Smooth muscle cell (in vitro differentiated cells): ENCODE data around the gene OSBPL6. TPM values are rescaled to one million over a fixed set of nuclear protein-coding genes. Genes with fewer than 3 reads are reported as not detected.

Experiments used
- DNase-seq: peaks from one replicate; lab custom pipeline; 2025; ENCODE audit not compliant: unreplicated experiment; lab: John Stamatoyannopoulos, UW
- H2AFZ ChIP-seq: fragments of 200-600 bp; sonication (generic); 2 replicates; pipeline ENCODE4 v1.6.0; 2016; ENCODE audit warnings: antibody characterized with exemption, low read depth, mild to moderate bottlenecking
- H3F3A ChIP-seq: fragments of 200-600 bp; sonication (generic); 2 replicates; pipeline ENCODE4 v1.6.0; 2017; ENCODE audit warnings: antibody characterized with exemption, low read depth
- H3K27ac ChIP-seq: fragments of 200-600 bp; sonication (generic); 2 replicates; pipeline ENCODE4 v1.5.1; 2016; ENCODE audit warnings: low read depth, mild to moderate bottlenecking
- H3K27me3 ChIP-seq: fragments of 200-600 bp; sonication (generic); 2 replicates; pipeline ENCODE4 v1.6.1; 2016; ENCODE audit warnings: low read depth, mild to moderate bottlenecking
- H3K36me3 ChIP-seq: fragments of 200-600 bp; sonication (generic); 2 replicates; pipeline ENCODE4 v1.5.1; 2016; ENCODE audit warnings: low read depth
- H3K4me1 ChIP-seq: fragments of 200-600 bp; sonication (generic); 2 replicates; pipeline ENCODE4 v1.5.1; 2016; ENCODE audit warnings: low read depth
- H3K4me2 ChIP-seq: fragments of 200-600 bp; sonication (generic); 2 replicates; pipeline ENCODE4 v1.6.0; 2016; ENCODE audit warnings: mild to moderate bottlenecking
- H3K4me3 ChIP-seq: fragments of 200-600 bp; sonication (generic); 2 replicates; pipeline ENCODE4 v1.5.1; 2016; ENCODE audit warnings: mild to moderate bottlenecking
- H3K79me2 ChIP-seq: fragments of 200-600 bp; sonication (generic); 2 replicates; pipeline ENCODE4 v1.6.0; 2016; ENCODE audit warnings: low read depth, mild to moderate bottlenecking
- H3K9ac ChIP-seq: fragments of 200-600 bp; sonication (generic); 2 replicates; pipeline ENCODE4 v1.6.0; 2016; ENCODE audit warnings: low read depth
- H3K9me3 ChIP-seq: fragments of 200-600 bp; sonication (generic); replicated peaks from 2 replicates; pipeline ENCODE4 v1.5.1; 2016; ENCODE audit warnings: low read depth
- H4K20me1 ChIP-seq: fragments of 200-600 bp; sonication (generic); 2 replicates; pipeline ENCODE4 v1.6.0; 2016; ENCODE audit warnings: low read depth
- CTCF ChIP-seq: fragments of 200-600 bp; sonication (generic); IDR thresholded peaks from 2 replicates; pipeline ENCODE4 v1.5.1; 2017; ENCODE audit warnings: borderline replicate concordance, mild to moderate bottlenecking, antibody characterized with exemption; ENCODE audit not compliant: insufficient read depth, poor library complexity, severe bottlenecking
- WGBS: methylation state at CpG from one replicate; pipeline ENCODE4 v1.1.7; 2016; ENCODE audit warnings: low lambda C conversion rate; 5-methylcytosine and 5-hydroxymethylcytosine counted together
- polyA plus RNA-seq: library from polyadenylated mRNA; unstranded; fragments of >200 nt; fragmentation: Nextera tagmentation; extraction: Ambion mirVana; gene quantifications from 2 replicates; pipeline ENCODE4 v1.2.1, GENCODE V29; 2016
- total RNA-seq: library from RNA; depleted of rRNA; stranded (reverse); fragments of >200 nt; gene quantifications from 2 replicates; pipeline ENCODE4 v1.2.3, GENCODE V29; 2014

The OSBPL6 gene
- total and polyA plus RNA-seq, 2 experiments from 2014 or later: 7.4 to 7.6 TPM

GRCh38 chr2:178221556-178221955, 27.2 kb downstream of the OSBPL6 start:
- no peak overlapping the region for H3K9ac ChIP-seq
- H3K36me3 ChIP-seq: no peaks in the 10 kb centered on the region
- TF ChIP-seq CTCF: no peak
- H3K4me2 ChIP-seq: no peak overlapping the region
- H3K79me2 ChIP-seq: no peaks in the 10 kb centered on the region
- no peaks in the 10 kb centered on the region for H3K4me1 ChIP-seq
- H2AFZ ChIP-seq: no peak overlapping the region
- DNase-seq: no peak
- no peak overlapping the region for H3K4me3 ChIP-seq
- 97% methylated on average over 1 of the region's 1 CpG for WGBS
- H3K9me3 ChIP-seq: no peaks in the 10 kb centered on the region
- no peaks in the 10 kb centered on the region for H3K27me3 ChIP-seq
- no peaks in the 10 kb centered on the region for H3F3A ChIP-seq
- no peak overlapping the region for H3K27ac ChIP-seq
- no peaks in the 10 kb centered on the region for H4K20me1 ChIP-seq

- no peak overlapping the region for H2AFZ ChIP-seq
- no peak overlapping the region for H3K27ac ChIP-seq
- H3F3A ChIP-seq: no peaks in the 10 kb centered on the region
- no peak for DNase-seq
- H3K9me3 ChIP-seq: no peaks in the 10 kb centered on the region
- WGBS: 94% methylated on average over 4 of the region's 4 CpGs
- no peaks in the 10 kb centered on the region for H3K36me3 ChIP-seq
- no peak for TF ChIP-seq CTCF
- H3K4me2 ChIP-seq: no peak overlapping the region
- no peaks in the 10 kb centered on the region for H3K79me2 ChIP-seq
- no peak overlapping the region for H3K9ac ChIP-seq
- no peaks in the 10 kb centered on the region for H3K4me1 ChIP-seq
- no peaks in the 10 kb centered on the region for H4K20me1 ChIP-seq
- H3K4me3 ChIP-seq: no peak overlapping the region
- H3K27me3 ChIP-seq: no peaks in the 10 kb centered on the region
These were observed 29.5 kb downstream of the OSBPL6 start for GRCh38 chr2:178223806-178224205.

- Histone ChIP-seq H3K4me3 (no peak overlapping the region), H3K27me3 (no peaks in the 10 kb centered on the region), H3K4me2 (no peak overlapping the region), H3F3A (no peaks in the 10 kb centered on the region), H3K27ac (no peak overlapping the region), H3K36me3 (no peaks in the 10 kb centered on the region), H3K9ac (no peak overlapping the region), H2AFZ (no peak overlapping the region), H3K79me2 (no peaks in the 10 kb centered on the region), H3K4me1 (no peaks in the 10 kb centered on the region), H4K20me1 (no peaks in the 10 kb centered on the region), H3K9me3 (no peaks in the 10 kb centered on the region)
- TF ChIP-seq CTCF: no peak
- 74% methylated on average over 4 of the region's 4 CpGs for WGBS
- no peak for DNase-seq
These were observed 30.9 kb downstream of the OSBPL6 start for GRCh38 chr2:178225006-178225805.

- Histone ChIP-seq H4K20me1 (no peaks in the 10 kb centered on the region), H3K79me2 (no peaks in the 10 kb centered on the region), H3K27ac (no peak overlapping the region), H3K9me3 (no peaks in the 10 kb centered on the region), H3K4me2 (no peak overlapping the region), H3K4me1 (no peaks in the 10 kb centered on the region), H3K4me3 (no peak overlapping the region), H3K27me3 (no peaks in the 10 kb centered on the region), H3K36me3 (no peaks in the 10 kb centered on the region), H3K9ac (no peak overlapping the region), H3F3A (no peaks in the 10 kb centered on the region), H2AFZ (no peak overlapping the region)
- no peak for DNase-seq
- TF ChIP-seq CTCF: no peak
- WGBS: 87% methylated on average over 2 of the region's 2 CpGs
These were observed 32.9 kb downstream of the OSBPL6 start for GRCh38 chr2:178227187-178227586.
